Neural cell (in vitro differentiated cells): ENCODE measurements around the gene RPAP2. TPM values are rescaled to one million over a fixed set of nuclear protein-coding genes. Genes with fewer than 3 reads are reported as not detected.
"Not testable (repeated sequence)": the region's sequence is repeated elsewhere in the genome, so short reads cannot be mapped to it uniquely, and the experiment has no call there.

Experiments used
- H2AFZ ChIP-seq: fragments of 200-600, 300-800 bp; sonication (generic), shearing (Covaris generic); 2 replicates; pipeline ENCODE4 v1.6.0; 2014; ENCODE audit warnings: low read depth, mild to moderate bottlenecking, antibody characterized with exemption, low read length, moderate library complexity
- H3F3A ChIP-seq: fragments of 200-600 bp; shearing (Covaris generic); 2 replicates; pipeline ENCODE4 v1.6.1; 2016; ENCODE audit warnings: mild to moderate bottlenecking, moderate library complexity, mixed read lengths, antibody characterized with exemption, low read length; ENCODE audit not compliant: insufficient read depth, poor library complexity, severe bottlenecking
- H3K27ac ChIP-seq: fragments of 200-600, 300-800 bp; sonication (generic), shearing (Covaris generic); 2 replicates; pipeline ENCODE4 v1.5.1; 2014; ENCODE audit warnings: mild to moderate bottlenecking, low read length, moderate library complexity
- H3K27me3 ChIP-seq: fragments of 300-800, 200-600 bp; sonication (generic), shearing (Covaris generic); 2 replicates; pipeline ENCODE4 v1.6.0; 2014; ENCODE audit warnings: mild to moderate bottlenecking, low read depth, low read length, moderate library complexity; ENCODE audit not compliant: insufficient read depth
- H3K36me3 ChIP-seq: fragments of 300-800, 200-600 bp; sonication (generic), shearing (Covaris generic); 2 replicates; pipeline ENCODE4 v1.5.1; 2014; ENCODE audit warnings: mild to moderate bottlenecking, antibody characterized with exemption, low read length, moderate library complexity; ENCODE audit not compliant: insufficient read depth
- H3K4me2 ChIP-seq: fragments of 300-800, 200-600 bp; sonication (generic), shearing (Covaris generic); 2 replicates; pipeline ENCODE4 v1.6.0; 2014; ENCODE audit warnings: mild to moderate bottlenecking, low read length
- H3K4me3 ChIP-seq: fragments of 300-800, 200-600 bp; sonication (generic), shearing (Covaris generic); 2 replicates; pipeline ENCODE4 v1.5.1; 2014; ENCODE audit warnings: mild to moderate bottlenecking, low read length, moderate library complexity
- H3K79me2 ChIP-seq: fragments of 200-600 bp; shearing (Covaris generic); replicated peaks from 2 replicates; pipeline ENCODE4 v1.6.0; 2014; ENCODE audit warnings: mild to moderate bottlenecking, low read length, moderate library complexity; ENCODE audit not compliant: insufficient read depth
- H3K9ac ChIP-seq: fragments of 300-800, 200-600 bp; sonication (generic), shearing (Covaris generic); 2 replicates; pipeline ENCODE4 v1.6.1; 2016; ENCODE audit warnings: mild to moderate bottlenecking, low read length, mixed read lengths
- H3K9me2 ChIP-seq: fragments of 200-600 bp; shearing (Covaris generic); 2 replicates; pipeline ENCODE4 v1.6.1; 2016; ENCODE audit warnings: mild to moderate bottlenecking, low read length, mixed read lengths; ENCODE audit not compliant: insufficient read depth
- H3K9me3 ChIP-seq: fragments of 200-600, 300-800 bp; sonication (generic), shearing (Covaris generic); 2 replicates; pipeline ENCODE4 v1.6.1; 2016; ENCODE audit warnings: mild to moderate bottlenecking, mixed run types, low read length, moderate library complexity, mixed read lengths
- H4K20me1 ChIP-seq: fragments of 200-600 bp; shearing (Covaris generic); 2 replicates; pipeline ENCODE4 v1.6.1; 2016; ENCODE audit warnings: mild to moderate bottlenecking, mixed run types; ENCODE audit not compliant: insufficient read depth
- EP300 ChIP-seq: fragments of 450-650 bp; conservative IDR thresholded peaks from 2 replicates; pipeline ENCODE4 v1.6.1; 2014; ENCODE audit warnings: antibody characterized with exemption, mild to moderate bottlenecking, moderate library complexity; ENCODE audit not compliant: poor library complexity, severe bottlenecking
- EZH2 ChIP-seq: fragments of 200-600, 300-800 bp; shearing (Covaris generic), sonication (generic); IDR thresholded peaks from 2 replicates; pipeline ENCODE4 v1.6.1; 2014; ENCODE audit warnings: antibody characterized with exemption, low read length, borderline replicate concordance, mild to moderate bottlenecking; ENCODE audit not compliant: insufficient read depth, poor library complexity, severe bottlenecking
- RAD21 ChIP-seq: fragments of 450-650 bp; conservative IDR thresholded peaks from 2 replicates; pipeline ENCODE4 v1.6.1; 2014; ENCODE audit warnings: antibody characterized with exemption, mild to moderate bottlenecking, moderate library complexity
- SMC3 ChIP-seq: fragments of 450-650 bp; conservative IDR thresholded peaks from 2 replicates; pipeline ENCODE4 v1.6.1; 2014; ENCODE audit warnings: antibody characterized with exemption, mild to moderate bottlenecking, moderate library complexity; ENCODE audit not compliant: poor library complexity
- polyA plus RNA-seq: library from polyadenylated mRNA; depleted of rRNA; stranded (reverse); fragments of >200 nt; gene quantifications from 2 replicates; pipeline ENCODE4 v1.2.3, GENCODE V29; 2014
- TF ChIP-seq, protein P1 (sequence below): fragments of 450-650 bp; IDR thresholded peaks from 2 replicates; pipeline ENCODE4 v1.5.1; 2014; ENCODE audit warnings: antibody characterized with exemption, mild to moderate bottlenecking, moderate library complexity; ENCODE audit not compliant: poor library complexity, severe bottlenecking
- TF ChIP-seq, protein P2 (sequence below): IDR thresholded peaks from 2 replicates; pipeline ENCODE4 v1.6.1; 2012; ENCODE audit warnings: borderline replicate concordance

The RPAP2 gene
- polyA plus RNA-seq, 1 donor from 2014 or later: 9.3 TPM

DNA sequence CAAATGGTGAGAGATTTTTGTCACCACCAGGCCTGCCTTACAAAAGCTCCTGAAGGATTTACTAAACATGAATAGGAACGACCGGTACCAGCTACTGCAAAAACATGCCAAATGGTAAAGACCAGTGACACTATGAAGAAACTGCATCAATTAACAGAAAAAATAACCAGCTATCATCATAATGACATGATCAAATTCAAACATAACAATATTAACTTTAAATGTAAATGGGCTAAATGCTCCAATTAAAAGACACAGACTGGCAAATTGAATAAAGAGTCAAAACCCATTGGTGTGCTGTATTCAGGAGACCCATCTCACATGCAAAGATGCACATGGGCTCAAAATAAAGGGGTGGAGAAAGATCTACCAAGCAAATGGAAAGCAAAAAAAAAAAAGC lies 17.4 kb upstream of the RPAP2 start:
- H3K4me2 ChIP-seq, H3K79me2 ChIP-seq, H3K9me2 ChIP-seq, H3K36me3 ChIP-seq, H4K20me1 ChIP-seq, H3K4me3 ChIP-seq, H3K9me3 ChIP-seq, H3K9ac ChIP-seq, H3F3A ChIP-seq, H2AFZ ChIP-seq, H3K27me3 ChIP-seq, H3K27ac ChIP-seq: not testable (repeated sequence)

DNA sequence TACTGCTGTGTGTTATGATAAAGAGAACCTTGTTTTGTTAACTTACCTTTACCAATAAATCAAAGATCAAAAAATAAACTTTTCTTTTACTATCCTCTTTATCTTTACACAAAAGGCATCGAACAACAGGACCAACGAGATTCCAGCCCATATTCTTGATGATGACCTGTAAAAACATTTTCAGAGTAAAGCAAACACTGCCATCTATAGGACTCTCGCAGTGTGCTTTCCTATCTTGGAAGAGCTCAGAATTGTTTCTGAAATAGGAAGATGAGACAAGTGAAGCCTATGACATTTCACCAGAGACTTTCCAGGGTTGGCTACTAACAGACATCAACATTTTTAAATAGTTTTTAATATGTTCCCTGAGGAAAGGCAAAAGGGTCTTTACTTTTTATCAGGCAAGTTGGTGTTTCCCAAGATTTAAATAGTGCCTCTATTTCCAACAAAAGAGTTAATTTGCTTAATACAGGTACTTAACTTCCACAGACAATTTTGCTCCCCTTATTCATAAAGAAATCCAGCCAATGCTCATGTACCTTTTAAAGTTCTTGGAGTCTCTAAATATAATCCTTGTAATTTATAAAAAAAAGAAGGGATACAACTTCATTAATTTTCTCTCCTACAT lies 7.4 kb upstream of the RPAP2 start:
- Histone ChIP-seq H3K27ac (no peak overlapping the region), H3K79me2 (no peaks in the 10 kb centered on the region), H3F3A (no peaks in the 10 kb centered on the region), H3K4me3 (no peak overlapping the region), H4K20me1 (no peaks in the 10 kb centered on the region), H3K9me3 (no peaks in the 10 kb centered on the region), H3K9me2 (no peaks in the 10 kb centered on the region), H3K27me3 (no peaks in the 10 kb centered on the region), H3K36me3 (peaks cover 4% of the 10 kb centered on the region), H3K9ac (no peak overlapping the region), H2AFZ (no peak overlapping the region), H3K4me2 (no peak overlapping the region)
- TF ChIP-seq RAD21 (peak; percentile 83), EP300 (no peak), SMC3 (peak; percentile 84), EZH2 (no peak)
- TF ChIP-seq, protein P1, sequence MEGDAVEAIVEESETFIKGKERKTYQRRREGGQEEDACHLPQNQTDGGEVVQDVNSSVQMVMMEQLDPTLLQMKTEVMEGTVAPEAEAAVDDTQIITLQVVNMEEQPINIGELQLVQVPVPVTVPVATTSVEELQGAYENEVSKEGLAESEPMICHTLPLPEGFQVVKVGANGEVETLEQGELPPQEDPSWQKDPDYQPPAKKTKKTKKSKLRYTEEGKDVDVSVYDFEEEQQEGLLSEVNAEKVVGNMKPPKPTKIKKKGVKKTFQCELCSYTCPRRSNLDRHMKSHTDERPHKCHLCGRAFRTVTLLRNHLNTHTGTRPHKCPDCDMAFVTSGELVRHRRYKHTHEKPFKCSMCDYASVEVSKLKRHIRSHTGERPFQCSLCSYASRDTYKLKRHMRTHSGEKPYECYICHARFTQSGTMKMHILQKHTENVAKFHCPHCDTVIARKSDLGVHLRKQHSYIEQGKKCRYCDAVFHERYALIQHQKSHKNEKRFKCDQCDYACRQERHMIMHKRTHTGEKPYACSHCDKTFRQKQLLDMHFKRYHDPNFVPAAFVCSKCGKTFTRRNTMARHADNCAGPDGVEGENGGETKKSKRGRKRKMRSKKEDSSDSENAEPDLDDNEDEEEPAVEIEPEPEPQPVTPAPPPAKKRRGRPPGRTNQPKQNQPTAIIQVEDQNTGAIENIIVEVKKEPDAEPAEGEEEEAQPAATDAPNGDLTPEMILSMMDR: peak; percentile 81
- TF ChIP-seq, protein P2, sequence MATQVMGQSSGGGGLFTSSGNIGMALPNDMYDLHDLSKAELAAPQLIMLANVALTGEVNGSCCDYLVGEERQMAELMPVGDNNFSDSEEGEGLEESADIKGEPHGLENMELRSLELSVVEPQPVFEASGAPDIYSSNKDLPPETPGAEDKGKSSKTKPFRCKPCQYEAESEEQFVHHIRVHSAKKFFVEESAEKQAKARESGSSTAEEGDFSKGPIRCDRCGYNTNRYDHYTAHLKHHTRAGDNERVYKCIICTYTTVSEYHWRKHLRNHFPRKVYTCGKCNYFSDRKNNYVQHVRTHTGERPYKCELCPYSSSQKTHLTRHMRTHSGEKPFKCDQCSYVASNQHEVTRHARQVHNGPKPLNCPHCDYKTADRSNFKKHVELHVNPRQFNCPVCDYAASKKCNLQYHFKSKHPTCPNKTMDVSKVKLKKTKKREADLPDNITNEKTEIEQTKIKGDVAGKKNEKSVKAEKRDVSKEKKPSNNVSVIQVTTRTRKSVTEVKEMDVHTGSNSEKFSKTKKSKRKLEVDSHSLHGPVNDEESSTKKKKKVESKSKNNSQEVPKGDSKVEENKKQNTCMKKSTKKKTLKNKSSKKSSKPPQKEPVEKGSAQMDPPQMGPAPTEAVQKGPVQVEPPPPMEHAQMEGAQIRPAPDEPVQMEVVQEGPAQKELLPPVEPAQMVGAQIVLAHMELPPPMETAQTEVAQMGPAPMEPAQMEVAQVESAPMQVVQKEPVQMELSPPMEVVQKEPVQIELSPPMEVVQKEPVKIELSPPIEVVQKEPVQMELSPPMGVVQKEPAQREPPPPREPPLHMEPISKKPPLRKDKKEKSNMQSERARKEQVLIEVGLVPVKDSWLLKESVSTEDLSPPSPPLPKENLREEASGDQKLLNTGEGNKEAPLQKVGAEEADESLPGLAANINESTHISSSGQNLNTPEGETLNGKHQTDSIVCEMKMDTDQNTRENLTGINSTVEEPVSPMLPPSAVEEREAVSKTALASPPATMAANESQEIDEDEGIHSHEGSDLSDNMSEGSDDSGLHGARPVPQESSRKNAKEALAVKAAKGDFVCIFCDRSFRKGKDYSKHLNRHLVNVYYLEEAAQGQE: no peak

DNA sequence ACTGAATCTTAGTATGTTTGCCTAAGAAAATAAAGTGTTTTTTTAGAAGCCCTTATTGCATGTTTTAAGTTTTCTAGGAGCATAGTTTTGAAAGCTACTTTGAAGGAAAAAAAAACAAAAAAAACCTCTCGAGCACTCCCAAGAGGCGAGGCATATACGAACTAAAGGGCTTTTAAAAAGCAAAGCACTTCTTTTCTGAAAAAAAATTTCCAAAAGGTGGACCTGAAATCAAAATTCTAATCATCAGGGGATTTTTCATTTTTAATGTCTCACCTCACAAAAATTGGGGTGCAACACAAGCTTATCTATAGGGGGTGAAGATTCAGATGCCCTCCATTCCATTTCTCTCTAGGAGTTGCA lies 666 bp upstream of the RPAP2 start:
- H3K4me2 ChIP-seq: peak overlapping the region; percentile 38
- H3K9me3 ChIP-seq: no peaks in the 10 kb centered on the region
- H3K27me3 ChIP-seq: no peaks in the 10 kb centered on the region
- H3K36me3 ChIP-seq: no peaks in the 10 kb centered on the region
- peak overlapping the region; percentile 89 for H3K9ac ChIP-seq
- peak overlapping the region; percentile 85 for H3K27ac ChIP-seq
- H3K79me2 ChIP-seq: peaks cover 17% of the 10 kb centered on the region
- TF ChIP-seq, protein P2: no peak
- TF ChIP-seq, protein P1: peak; percentile 61
- H2AFZ ChIP-seq: peak overlapping the region; percentile 80
- H3K9me2 ChIP-seq: no peaks in the 10 kb centered on the region
- peaks cover 4% of the 10 kb centered on the region for H3F3A ChIP-seq
- no peaks in the 10 kb centered on the region for H4K20me1 ChIP-seq
- H3K4me3 ChIP-seq: peak overlapping the region; percentile 90
